T-cell (primary cell): ENCODE measurements around the gene DOCK7. TPM values are rescaled to one million over a fixed set of nuclear protein-coding genes. Genes with fewer than 3 reads are reported as not detected.

Experiments
- ATAC-seq, 4 experiments: fragments of 200-7000 bp in 3 of 4; fragments of 150-1000 bp in 1 of 4; cut with Tn5 transposase; replicated peaks in 1 of 4; 1 replicate in 3 of 4; 2 replicates in 1 of 4; pipeline ENCODE4 v1.10.0; 2021; ENCODE audit warnings: moderate library complexity in 3 of 4, mild to moderate bottlenecking in 2 of 4, moderate number of reproducible peaks in 1 of 4
- CTCF ChIA-PET, 2 donors: fragments of 300-600 bp; sonication (Branson Sonifier 250); formaldehyde crosslinking; loops; one replicate each; lab custom pipeline; 2022; ENCODE audit warnings: antibody characterized with exemption in 2 of 2; lab: Charles Lee
- POLR2A ChIA-PET, 2 donors: fragments of 300-600 bp; sonication (Branson Sonifier 250); formaldehyde crosslinking; loops; one replicate each; lab custom pipeline; 2022; ENCODE audit warnings: antibody characterized with exemption in 2 of 2; lab: Charles Lee
- DNase-seq, 35 experiments: peaks; one replicate each; pipeline versions ENCODE4 v3.0.0 to v3.0.0-alpha.2; 2013 to 2023
- H3K27ac ChIP-seq: one replicate; pipeline ENCODE4 v1.5.1; 2013; ENCODE audit warnings: low read length
- H3K27me3 ChIP-seq, 2 experiments: replicated peaks in 1 of 2; 1 replicate in 1 of 2; 2 replicates in 1 of 2; pipeline versions ENCODE4 v1.6.1 to v1.7.0; 2013; ENCODE audit warnings: low read length in 1 of 2, mixed read lengths in 1 of 2; ENCODE audit not compliant: control insufficient read depth in 2 of 2, insufficient read depth in 2 of 2; ENCODE audit errors: extremely low read depth in 1 of 2
- H3K36me3 ChIP-seq, 2 donors: 1 replicate in 1 of 2; 2 replicates in 1 of 2; pipeline versions ENCODE4 v1.6.1 to v1.7.0; 2013; ENCODE audit warnings: low read length in 1 of 2; ENCODE audit not compliant: control insufficient read depth in 2 of 2, insufficient read depth in 1 of 2; ENCODE audit errors: extremely low read depth in 1 of 2
- H3K4me1 ChIP-seq, 2 experiments: 1 replicate in 1 of 2; 2 replicates in 1 of 2; pipeline versions ENCODE4 v1.6.1 to v1.7.0; 2013; ENCODE audit warnings: low read length in 2 of 2, mixed read lengths in 1 of 2; ENCODE audit not compliant: insufficient read depth in 2 of 2, control insufficient read depth in 1 of 2; ENCODE audit errors: extremely low read depth in 1 of 2
- H3K4me3 ChIP-seq, 2 donors: 1 replicate in 1 of 2; 2 replicates in 1 of 2; pipeline versions ENCODE4 v1.5.1 to v1.7.0; 2013; ENCODE audit warnings: mild to moderate bottlenecking in 2 of 2, low read length in 1 of 2, moderate library complexity in 1 of 2; ENCODE audit not compliant: control insufficient read depth in 1 of 2; ENCODE audit errors: extremely low read depth in 1 of 2
- H3K9me3 ChIP-seq: 2 replicates; pipeline ENCODE4 v1.7.0; 2013
- H3K27ac Mint-ChIP-seq, 2 donors: one replicate each; pipeline ENCODE4 v1.8.0; 2020 to 2021; ENCODE audit warnings: mild to moderate bottlenecking in 2 of 2, mixed read lengths in 2 of 2
- H3K27me3 Mint-ChIP-seq, 2 donors: one replicate each; pipeline ENCODE4 v1.8.0; 2021 to 2022; ENCODE audit warnings: mixed read lengths in 2 of 2
- H3K36me3 Mint-ChIP-seq: one replicate; pipeline ENCODE4 v1.8.0; 2021; ENCODE audit warnings: mixed read lengths
- H3K4me1 Mint-ChIP-seq, 3 donors: one replicate each; pipeline ENCODE4 v1.8.0; 2020 to 2022; ENCODE audit warnings: mixed read lengths in 3 of 3, mild to moderate bottlenecking in 1 of 3
- H3K4me3 Mint-ChIP-seq, 3 donors: one replicate each; pipeline ENCODE4 v1.8.0; 2020 to 2022; ENCODE audit warnings: mild to moderate bottlenecking in 3 of 3, mixed read lengths in 3 of 3, moderate library complexity in 3 of 3
- H3K9me3 Mint-ChIP-seq, 3 donors: one replicate each; pipeline ENCODE4 v1.8.0; 2020 to 2022; ENCODE audit warnings: mixed read lengths in 3 of 3
- WGBS: methylation state at CpG from one replicate; pipeline ENCODE4 v1.1.5; 2013; ENCODE audit warnings: missing lambda C conversion rate; ENCODE audit not compliant: insufficient coverage; 5-methylcytosine and 5-hydroxymethylcytosine counted together
- total RNA-seq, 35 experiments: library from RNA in 6 of 35; stranded (reverse) in 6 of 35; fragments of 120-200 nt in 1 of 35; gene quantifications; one replicate each; pipeline versions ENCODE4 v1.2.1 to v1.2.4 and lab custom pipeline; 2013 to 2026

The DOCK7 gene
- total RNA-seq, 5 donors from 2014 or later (not counting 1 experiment from before 2014, with no cell fraction given), result 8.2 to 25.6 (median 11.2) TPM

- H3K27me3 Mint-ChIP-seq, result no peaks in the 10 kb centered on the region
- peaks cover 2 to 6% (median 4%) of the 10 kb centered on the region in 3 donors for H3K4me1 Mint-ChIP-seq
- no peaks in the 10 kb centered on the region for H3K36me3 ChIP-seq
- ATAC-seq (no peak), DNase-seq (no peak)
- H3K36me3 Mint-ChIP-seq, result peaks cover 6% of the 10 kb centered on the region
- WGBS, result no CpG with 5 or more reads among the region's 2 CpGs
- no peak overlapping the region for H3K27ac Mint-ChIP-seq
- ChIA-PET POLR2A (no interaction called here), CTCF (no interaction called here)
- H3K9me3 Mint-ChIP-seq, result no peaks in the 10 kb centered on the region
- H3K9me3 ChIP-seq, result no peaks in the 10 kb centered on the region
- no peaks in the 10 kb centered on the region for H3K27me3 ChIP-seq
- no peak overlapping the region for H3K4me3 Mint-ChIP-seq
- no peak overlapping the region for H3K27ac ChIP-seq
- no peaks in the 10 kb centered on the region for H3K4me1 ChIP-seq
- no peak overlapping the region for H3K4me3 ChIP-seq
Observed at GRCh38 chr1:62676611-62677356, 11.4 kb downstream of the DOCK7 start.

- H3K9me3 ChIP-seq, result no peaks in the 10 kb centered on the region
- H3K27me3 ChIP-seq, result no peaks in the 10 kb centered on the region
- ATAC-seq, result no peak
- no peak overlapping the region for H3K27ac ChIP-seq
- no peaks in the 10 kb centered on the region for H3K4me1 ChIP-seq
- WGBS, result no CpG with 5 or more reads among the region's 1 CpG
- CTCF ChIA-PET, result interaction anchor here in 1 of 2 donors (0.6 kb wide), 1 partner anchor 74 kb away, joined by 4 read pairs; no protein-coding TSS in a partner anchor
- H3K4me3 ChIP-seq, result no peak overlapping the region
- peaks cover 4 to 9% (median 5%) of the 10 kb centered on the region in 3 donors for H3K4me1 Mint-ChIP-seq
- H3K36me3 ChIP-seq, result no peaks in the 10 kb centered on the region
- H3K27ac Mint-ChIP-seq, result no peak overlapping the region
- H3K36me3 Mint-ChIP-seq, result peaks cover 6% of the 10 kb centered on the region
- POLR2A ChIA-PET, result no interaction called here
- H3K27me3 Mint-ChIP-seq, result no peaks in the 10 kb centered on the region
- H3K9me3 Mint-ChIP-seq, result no peaks in the 10 kb centered on the region
- DNase-seq, result no peak
- H3K4me3 Mint-ChIP-seq, result no peak overlapping the region
Observed at GRCh38 chr1:62673629-62674028, 14.6 kb downstream of the DOCK7 start.

DNA sequence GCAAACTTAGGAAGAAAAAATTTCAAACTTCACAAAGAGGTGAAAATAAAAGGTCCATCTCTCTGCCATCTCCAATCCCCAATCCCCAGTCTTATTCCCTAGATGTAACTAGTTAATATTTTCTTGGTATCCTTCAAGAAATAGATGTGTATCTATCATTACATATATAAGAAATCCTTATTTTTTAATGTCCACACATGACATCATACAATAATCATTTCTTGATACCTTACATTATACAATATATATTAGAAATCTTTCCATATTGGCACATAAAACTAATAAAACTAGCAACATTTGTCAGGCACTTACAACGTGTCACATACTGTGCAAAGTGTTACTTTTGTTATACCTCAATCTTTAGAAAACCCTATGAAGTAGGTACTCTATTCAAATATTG is 16.2 kb downstream of the DOCK7 start:
- Histone ChIP-seq H3K4me1 (no peaks in the 10 kb centered on the region), H3K4me3 (no peak overlapping the region), H3K27ac (no peak overlapping the region), H3K9me3 (no peaks in the 10 kb centered on the region), H3K36me3 (no peaks in the 10 kb centered on the region), H3K27me3 (no peaks in the 10 kb centered on the region)
- Mint-ChIP-seq H3K27ac (no peak overlapping the region), H3K4me1 (peaks cover under 1 to 9% (median 3%) of the 10 kb centered on the region in 3 donors), H3K4me3 (no peak overlapping the region), H3K36me3 (peaks cover 6% of the 10 kb centered on the region), H3K9me3 (no peaks in the 10 kb centered on the region), H3K27me3 (no peaks in the 10 kb centered on the region)
- CTCF ChIA-PET, result no interaction called here
- ATAC-seq (no peak), DNase-seq (no peak)
- no CpG with 5 or more reads among the region's 1 CpG for WGBS
- POLR2A ChIA-PET, result no interaction called here

- DNase-seq (no peak), ATAC-seq (no peak)
- peaks cover 20% of the 10 kb centered on the region for H3K36me3 Mint-ChIP-seq
- H3K4me1 Mint-ChIP-seq, result peaks cover 0 to 6% (median 0%) of the 10 kb centered on the region in 3 donors
- no peaks in the 10 kb centered on the region for H3K4me1 ChIP-seq
- POLR2A ChIA-PET, result no interaction called here
- CTCF ChIA-PET, result no interaction called here
- no peaks in the 10 kb centered on the region for H3K27me3 Mint-ChIP-seq
- no peak overlapping the region for H3K4me3 Mint-ChIP-seq
- no peak overlapping the region for H3K27ac Mint-ChIP-seq
- no peak overlapping the region for H3K27ac ChIP-seq
- no peaks in the 10 kb centered on the region for H3K9me3 ChIP-seq
- no CpG with 5 or more reads among the region's 1 CpG for WGBS
- no peaks in the 10 kb centered on the region for H3K9me3 Mint-ChIP-seq
- peaks cover 0 to 3% of the 10 kb centered on the region in 2 donors for H3K36me3 ChIP-seq
- H3K27me3 ChIP-seq, result peaks cover 0 to 3% of the 10 kb centered on the region in 2 experiments
- H3K4me3 ChIP-seq, result no peak overlapping the region
Observed at GRCh38 chr1:62654744-62655143, 33.4 kb downstream of the DOCK7 start.

DNA sequence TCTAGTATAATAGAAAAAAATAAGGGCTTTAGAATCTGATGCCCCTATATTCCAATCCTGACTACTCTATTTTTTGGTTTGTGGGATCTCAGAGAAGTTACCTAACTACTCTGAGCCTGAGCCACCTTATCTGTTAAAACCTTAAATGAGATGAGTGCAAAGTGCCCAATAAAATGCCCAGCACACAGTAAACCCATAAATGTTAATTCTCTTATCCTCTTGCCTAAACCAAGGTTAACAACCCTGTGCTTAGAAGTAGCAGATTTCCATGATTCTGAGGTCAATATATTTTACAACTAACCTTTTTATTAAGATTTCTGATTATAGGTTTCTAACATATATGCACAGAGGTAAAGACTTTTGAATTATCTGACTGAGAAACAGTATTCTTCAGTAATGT is 35.8 kb downstream of the DOCK7 start:
- Histone ChIP-seq H3K4me1 (no peaks in the 10 kb centered on the region), H3K27me3 (no peaks in the 10 kb centered on the region), H3K27ac (no peak overlapping the region), H3K9me3 (no peaks in the 10 kb centered on the region), H3K36me3 (peaks cover 0 to 3% of the 10 kb centered on the region in 2 donors), H3K4me3 (no peak overlapping the region)
- no peak for DNase-seq
- Mint-ChIP-seq H3K27ac (no peak overlapping the region), H3K36me3 (peaks cover 21% of the 10 kb centered on the region), H3K4me1 (peaks cover 0 to 6% (median 0%) of the 10 kb centered on the region in 3 donors), H3K4me3 (no peak overlapping the region), H3K9me3 (no peaks in the 10 kb centered on the region), H3K27me3 (no peaks in the 10 kb centered on the region)
- ATAC-seq, result no peak
- POLR2A ChIA-PET, result no interaction called here
- CTCF ChIA-PET, result no interaction called here

DNA sequence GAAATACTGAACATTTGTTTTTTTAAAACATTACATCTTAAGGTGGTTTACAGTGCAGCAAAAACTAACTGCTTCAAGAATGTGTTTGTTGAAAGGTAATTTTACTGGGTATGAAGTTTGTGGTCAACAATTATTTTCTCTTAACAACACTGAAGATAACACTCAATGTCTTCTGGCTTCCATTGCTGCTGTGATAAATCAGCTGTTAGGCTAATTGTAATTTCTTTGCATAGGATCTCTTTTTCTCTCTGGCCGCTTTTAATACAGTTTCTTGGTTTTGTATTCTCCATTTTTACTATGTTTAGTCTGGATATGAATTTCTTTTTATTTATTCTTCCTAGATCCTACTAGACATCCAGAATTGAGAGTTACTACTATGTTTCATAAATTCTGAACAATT is 44.9 kb downstream of the DOCK7 start:
- POLR2A ChIA-PET, result no interaction called here
- WGBS, result no CpG with 5 or more reads among the region's 1 CpG
- CTCF ChIA-PET, result no interaction called here
- Histone ChIP-seq H3K36me3 (peaks cover 0 to 12% of the 10 kb centered on the region in 2 donors), H3K9me3 (no peaks in the 10 kb centered on the region), H3K4me3 (no peak overlapping the region), H3K4me1 (no peaks in the 10 kb centered on the region), H3K27me3 (no peaks in the 10 kb centered on the region), H3K27ac (no peak overlapping the region)
- Mint-ChIP-seq H3K4me1 (no peaks in the 10 kb centered on the region), H3K9me3 (peaks cover 0 to 4% (median 0%) of the 10 kb centered on the region in 3 donors), H3K4me3 (no peak overlapping the region), H3K36me3 (peaks cover 35% of the 10 kb centered on the region), H3K27me3 (no peaks in the 10 kb centered on the region), H3K27ac (no peak overlapping the region)
- DNase-seq (no peak), ATAC-seq (no peak)
